GM19099 (cell line): ENCODE data around the gene ABHD17C.

ENCODE experiments used
- POLR2A ChIP-seq: IDR thresholded peaks from 3 replicates; pipeline ENCODE4 v1.6.1; 2011; ENCODE audit warnings: low read depth; ENCODE audit not compliant: insufficient read length; ENCODE audit errors: extremely low read depth

Gene ABHD17C

GRCh38 chr15:80706161-80706560, 11.1 kb downstream of the ABHD17C start:
- no peak for TF ChIP-seq POLR2A

DNA sequence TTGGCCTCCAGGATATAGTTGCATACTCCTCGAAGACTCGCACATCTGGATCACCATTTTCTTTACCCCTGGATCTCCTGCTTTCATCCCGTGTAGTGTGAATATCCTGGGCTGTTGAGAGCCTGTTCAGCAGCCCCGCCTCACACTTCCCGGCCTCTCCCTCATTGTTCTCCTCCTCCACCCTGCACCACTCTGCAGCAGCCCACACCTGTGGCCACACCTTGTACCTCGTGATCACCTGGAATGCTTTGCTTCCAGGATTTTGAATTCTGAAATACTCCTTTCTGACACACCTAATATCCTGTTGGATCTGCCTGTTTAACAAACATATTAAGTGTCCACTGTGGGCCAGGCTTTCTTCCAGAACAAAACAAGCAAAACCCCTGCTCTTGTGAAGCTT, 14.4 kb downstream of the ABHD17C start:
- TF ChIP-seq POLR2A, result no peak

GRCh38 chr15:80710635-80711554, 15.8 kb downstream of the ABHD17C start:
- no peak for TF ChIP-seq POLR2A

DNA sequence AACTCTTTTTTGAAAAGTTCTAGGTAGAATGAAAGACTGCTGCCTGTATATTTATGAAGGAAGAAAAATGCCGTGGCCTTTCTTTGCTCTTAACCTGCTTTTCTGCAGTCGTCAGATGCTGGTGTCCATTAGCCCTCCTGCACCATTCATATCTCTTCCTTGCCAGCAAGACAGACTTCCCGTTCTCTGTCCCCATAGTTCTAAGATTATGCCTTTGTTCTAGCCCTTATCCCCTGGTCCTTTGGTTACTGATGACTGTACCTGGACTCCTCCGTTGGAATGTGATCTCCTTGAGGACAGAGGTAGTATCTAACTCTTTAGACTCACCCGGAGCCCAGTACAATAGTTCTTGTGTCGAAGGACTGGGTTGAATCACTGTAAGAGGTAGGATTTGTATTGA, 16.8 kb downstream of the ABHD17C start:
- TF ChIP-seq POLR2A, result no peak

DNA sequence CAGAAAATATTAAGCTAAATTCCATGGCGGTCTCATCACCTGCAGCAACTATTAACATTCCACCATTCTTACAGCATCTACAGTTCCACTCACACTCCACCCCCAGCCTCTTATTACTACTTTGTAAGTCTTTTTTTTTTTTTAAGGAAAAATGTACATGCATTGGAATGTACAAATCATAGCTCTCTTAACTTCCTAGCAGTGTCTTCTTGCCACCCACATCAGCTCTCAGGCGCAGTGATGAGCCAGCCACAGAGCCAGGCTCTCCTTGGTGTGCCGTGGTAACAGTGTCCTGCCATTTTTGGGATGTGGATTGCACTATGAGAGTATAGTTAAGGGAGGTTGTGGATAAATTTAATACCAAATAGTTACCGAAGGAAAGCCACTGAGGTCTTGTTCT, 17.8 kb downstream of the ABHD17C start:
- no peak for TF ChIP-seq POLR2A

DNA sequence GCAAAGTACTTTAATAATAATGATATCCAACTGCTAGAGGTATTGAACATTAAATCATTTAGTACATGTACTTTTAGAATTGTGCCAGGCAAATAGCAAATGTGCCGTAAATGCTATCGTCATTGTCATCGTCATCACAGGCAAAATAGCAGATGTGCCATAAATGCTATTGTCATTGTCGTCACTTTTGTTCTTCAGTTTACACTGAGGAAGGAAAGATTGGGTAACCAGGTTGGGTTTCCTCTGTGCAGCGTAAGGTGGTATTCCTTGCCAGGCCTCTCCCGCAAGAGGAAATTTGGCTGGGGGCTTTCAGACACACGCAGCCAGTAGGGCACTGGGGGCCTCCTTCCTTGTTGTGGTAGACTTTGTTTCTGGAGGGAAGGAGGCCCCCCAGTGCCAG, 26.4 kb downstream of the ABHD17C start:
- no peak for TF ChIP-seq POLR2A

- TF ChIP-seq POLR2A, result no peak
Observed at GRCh38 chr15:80722811-80723210, 27.7 kb downstream of the ABHD17C start.

- no peak for TF ChIP-seq POLR2A
Observed at GRCh38 chr15:80727196-80727595, 32.1 kb downstream of the ABHD17C start.

DNA sequence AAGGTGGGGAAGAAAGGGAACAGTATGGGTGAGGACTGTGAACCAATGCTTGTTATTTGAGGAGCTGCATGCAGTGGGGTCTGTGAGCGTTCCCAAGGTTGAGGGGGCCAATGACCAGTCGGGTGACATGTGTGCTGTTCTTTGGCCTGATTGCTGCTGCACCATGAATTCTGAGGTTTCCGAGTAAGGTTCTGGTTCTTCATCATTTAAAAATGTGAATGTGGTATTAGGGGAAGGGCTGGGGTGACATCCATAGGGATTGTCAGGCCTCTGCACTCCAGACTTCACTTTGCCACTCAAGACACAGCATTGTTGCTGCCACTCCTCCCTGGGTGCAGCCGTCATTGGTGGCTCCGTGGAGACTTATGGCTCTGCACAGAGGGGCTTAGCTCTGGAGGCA, 32.5 kb downstream of the ABHD17C start:
- TF ChIP-seq POLR2A, result no peak

- no peak for TF ChIP-seq POLR2A
Observed at GRCh38 chr15:80730387-80730786, 35.3 kb downstream of the ABHD17C start.

- no peak for TF ChIP-seq POLR2A
Observed at GRCh38 chr15:80730926-80731325, 35.8 kb downstream of the ABHD17C start.

DNA sequence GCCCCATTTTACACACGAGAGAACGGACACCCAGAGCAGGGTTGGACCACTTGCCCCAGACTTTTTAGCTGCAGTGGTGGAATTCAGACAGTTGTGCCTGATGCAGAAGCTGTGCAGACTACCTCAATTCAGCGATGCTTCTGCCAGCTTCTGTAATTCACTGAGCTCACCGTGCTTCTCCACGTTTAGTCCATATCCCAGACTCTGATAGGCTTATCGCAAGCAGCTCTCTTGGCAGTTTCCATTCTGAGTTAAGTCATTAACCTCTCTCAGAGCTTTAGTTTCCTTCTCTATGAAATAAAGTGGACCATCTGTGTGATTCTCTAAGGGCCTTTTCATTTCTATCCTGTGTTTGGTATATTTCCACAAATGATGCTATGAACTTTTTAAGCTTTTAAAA, 37.1 kb downstream of the ABHD17C start:
- no peak for TF ChIP-seq POLR2A

DNA sequence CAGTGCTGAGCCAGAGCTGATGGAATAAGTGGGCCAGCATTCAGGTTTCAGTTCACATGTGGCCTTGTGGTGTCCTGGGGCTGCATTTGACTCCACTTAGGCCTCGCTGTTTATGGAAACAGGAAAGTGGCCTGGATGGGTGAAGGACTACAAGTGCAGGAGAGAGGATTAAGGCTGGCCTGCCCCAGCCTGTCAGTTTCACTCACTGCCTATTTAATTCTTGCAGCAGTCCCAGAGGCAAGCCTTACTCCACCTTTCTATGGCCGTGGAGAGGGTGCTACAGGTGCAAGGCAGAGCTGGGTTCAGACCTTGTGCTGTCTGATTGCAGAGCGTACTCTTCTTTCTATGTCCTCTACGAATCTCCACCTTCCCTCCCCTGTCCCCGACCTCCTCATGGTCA, 37.7 kb downstream of the ABHD17C start:
- TF ChIP-seq POLR2A, result no peak

DNA sequence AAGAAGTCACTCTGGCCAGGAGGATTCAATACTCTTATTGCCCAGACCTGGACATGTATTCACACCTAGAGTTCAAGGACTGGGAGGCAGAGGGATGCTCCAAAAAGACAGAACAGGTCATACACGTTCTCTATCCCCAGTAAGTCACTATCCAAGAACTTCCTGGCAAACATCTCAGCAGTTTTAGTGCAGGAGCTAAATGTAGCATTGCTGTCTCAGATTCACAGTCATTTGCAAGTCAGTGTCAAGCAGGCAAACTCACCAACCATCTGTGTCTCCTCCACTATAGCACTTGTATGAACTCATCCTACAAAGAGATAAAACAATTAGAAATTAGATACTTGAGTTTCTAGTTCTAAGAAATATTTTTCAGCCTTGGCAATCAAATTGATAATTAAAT, 38.4 kb downstream of the ABHD17C start:
- no peak for TF ChIP-seq POLR2A

DNA sequence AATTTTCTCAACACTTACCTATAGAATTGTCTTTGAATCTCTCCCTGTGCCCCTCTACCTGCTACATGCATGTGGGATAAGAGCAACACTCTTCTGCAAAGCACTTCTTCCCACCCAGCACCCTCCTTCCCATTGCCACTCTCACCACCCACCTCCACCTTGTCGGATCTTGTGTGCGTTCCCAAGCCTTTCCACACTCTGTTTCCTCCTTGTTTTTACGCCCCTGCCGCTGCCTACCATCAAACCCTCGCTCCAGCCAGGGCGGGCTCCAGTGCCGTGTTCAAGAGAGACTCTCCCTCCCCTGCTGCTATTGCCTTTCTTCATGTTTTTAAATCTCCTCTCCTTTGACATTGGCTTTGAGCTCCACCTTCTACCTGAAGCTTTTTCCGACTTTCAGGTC, 40.2 kb downstream of the ABHD17C start:
- no peak for TF ChIP-seq POLR2A

DNA sequence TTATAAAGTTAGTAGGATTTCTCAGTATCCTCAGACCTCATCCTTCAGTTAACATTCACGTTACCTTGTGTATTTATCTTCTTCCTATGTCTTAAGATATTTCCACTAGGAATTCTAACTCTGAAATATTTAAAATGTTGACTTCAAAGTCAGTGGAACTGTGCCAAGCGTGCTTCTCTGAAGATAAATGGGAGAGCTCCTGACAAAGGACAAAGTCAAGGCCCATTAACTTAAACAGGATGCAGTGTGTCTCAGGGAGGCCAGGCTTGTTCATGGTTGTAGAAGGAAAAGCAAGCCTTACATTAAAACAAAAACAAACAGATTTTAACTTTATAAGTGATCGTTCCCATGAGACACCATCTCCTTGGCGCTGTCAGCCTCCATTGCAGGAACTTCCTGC, 41.5 kb downstream of the ABHD17C start:
- no peak for TF ChIP-seq POLR2A

DNA sequence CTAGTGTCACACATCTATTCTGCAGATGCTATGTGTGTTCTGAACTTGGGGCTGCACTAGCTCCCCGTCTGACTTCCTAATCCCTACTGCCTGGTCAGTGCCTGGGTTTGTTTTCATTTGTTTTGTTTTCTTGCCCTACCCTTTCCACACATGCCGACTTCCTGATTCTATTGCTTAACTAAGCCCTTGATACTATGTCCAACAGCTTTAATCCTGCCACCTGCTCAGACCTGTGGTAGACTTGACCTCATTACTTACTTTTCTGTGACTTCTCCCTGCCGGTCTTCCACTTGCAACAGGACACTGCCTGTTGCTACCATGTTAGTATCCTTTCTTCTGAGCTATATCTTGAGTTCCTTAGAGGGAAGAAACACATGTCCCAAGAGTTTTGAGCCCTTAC, 44.8 kb downstream of the ABHD17C start:
- no peak for TF ChIP-seq POLR2A
